HG03108 (cell line): ENCODE data around the gene RAB3GAP2.
A peak's percentile ranks its signal among the peaks of the same experiment; 100 is the strongest.
"Not testable (repeated sequence)": the region's sequence is repeated elsewhere in the genome, so short reads cannot be mapped to it uniquely, and the experiment has no call there.

ENCODE experiments used
- ATAC-seq: cut with Tn5 transposase; IDR thresholded peaks from one replicate; pipeline ENCODE4 v1.9.1; 2021; ENCODE audit warnings: moderate library complexity; ENCODE audit not compliant: unreplicated experiment

RAB3GAP2 gene

GRCh38 chr1:220272047-220272840 lies at the start of gene RAB3GAP2:
Gene RAB3GAP2, minus strand, starts transcription at chr1:220272453. Its CDS starts 116 bp downstream, at chr1:220272337.
- peak; percentile 98 for ATAC-seq

GRCh38 chr1:220321758-220322157 lies 49.5 kb upstream of the RAB3GAP2 start:
- ATAC-seq, result no peak

- ATAC-seq, result no peak
Measured at GRCh38 chr1:220320709-220321108, 48.5 kb upstream of the RAB3GAP2 start.

GRCh38 chr1:220318673-220319072 lies 46.4 kb upstream of the RAB3GAP2 start:
- no peak for ATAC-seq

- ATAC-seq, result no peak
Measured at GRCh38 chr1:220317161-220317560, 44.9 kb upstream of the RAB3GAP2 start.

- ATAC-seq, result no peak
Measured at GRCh38 chr1:220316305-220316704, 44.1 kb upstream of the RAB3GAP2 start.

GRCh38 chr1:220315070-220315839 lies 43.0 kb upstream of the RAB3GAP2 start:
- no peak for ATAC-seq

- no peak for ATAC-seq
Measured at GRCh38 chr1:220313576-220313975, 41.3 kb upstream of the RAB3GAP2 start.

GRCh38 chr1:220310147-220310546 lies 37.9 kb upstream of the RAB3GAP2 start:
- not testable (repeated sequence) for ATAC-seq

- no peak for ATAC-seq
Measured at GRCh38 chr1:220307607-220308006, 35.4 kb upstream of the RAB3GAP2 start.

GRCh38 chr1:220306339-220306738 lies 34.1 kb upstream of the RAB3GAP2 start:
- no peak for ATAC-seq

GRCh38 chr1:220303871-220304270 lies 31.6 kb upstream of the RAB3GAP2 start:
- no peak for ATAC-seq

- ATAC-seq, result no peak
Measured at GRCh38 chr1:220301630-220302029, 29.4 kb upstream of the RAB3GAP2 start.

- ATAC-seq, result no peak
Measured at GRCh38 chr1:220300442-220301121, 28.3 kb upstream of the RAB3GAP2 start.

GRCh38 chr1:220299337-220299736 lies 27.1 kb upstream of the RAB3GAP2 start:
- ATAC-seq, result no peak

GRCh38 chr1:220298470-220299205 lies 26.4 kb upstream of the RAB3GAP2 start:
- ATAC-seq, result no peak

- no peak for ATAC-seq
Measured at GRCh38 chr1:220296981-220297380, 24.7 kb upstream of the RAB3GAP2 start.

- no peak for ATAC-seq
Measured at GRCh38 chr1:220294846-220295301, 22.6 kb upstream of the RAB3GAP2 start.

GRCh38 chr1:220291580-220291979 lies 19.3 kb upstream of the RAB3GAP2 start:
- ATAC-seq, result no peak

GRCh38 chr1:220290140-220290761 lies 18.0 kb upstream of the RAB3GAP2 start:
- ATAC-seq, result no peak
